ENCODE measurements around the gene DDI2. TPM values are rescaled to one million over a fixed set of nuclear protein-coding genes. Genes with fewer than 3 reads are reported as not detected.
A peak's percentile ranks its signal among the peaks of the same experiment; 100 is the strongest.

DDI2 gene
- total and polyA plus RNA-seq, 2 experiments from 2014 or later = 5.6 to 27.4 TPM

DNA sequence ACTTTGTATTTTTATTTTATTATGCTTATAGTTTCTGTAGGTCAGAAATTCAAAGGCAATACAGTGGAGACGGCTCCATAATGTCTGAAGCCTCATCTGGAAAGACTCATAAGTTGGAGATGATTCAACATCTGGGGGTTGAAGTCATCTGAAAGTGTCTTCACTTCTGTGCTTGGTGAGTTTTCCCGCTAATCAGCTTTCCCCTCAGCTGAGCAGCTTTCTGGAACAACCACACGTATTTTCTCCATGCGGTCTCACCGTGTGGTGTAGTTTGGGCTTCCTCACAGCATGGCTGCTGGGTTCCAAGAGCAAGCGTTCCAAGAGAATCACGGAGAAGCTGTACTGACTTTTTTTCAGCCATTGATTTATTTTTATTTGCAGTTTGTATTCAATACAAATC is 7.6 kb upstream of the DDI2 start:
- Histone ChIP-seq H3K27ac (no peak overlapping the region), H3K79me2 (no peaks in the 10 kb centered on the region), H3K9me2 (replicated peaks; ENCODE audit: insufficient read depth) (no peaks in the 10 kb centered on the region), H3K27me3 (no peaks in the 10 kb centered on the region), H2AFZ (no peak overlapping the region), H3K4me3 (no peak overlapping the region), H3K9me3 (ENCODE audit: low read depth) (no peaks in the 10 kb centered on the region), H3K4me1 (ENCODE audit: insufficient read depth) (no peaks in the 10 kb centered on the region), H3K36me3 (replicated peaks; ENCODE audit: insufficient read depth, low read depth) (no peaks in the 10 kb centered on the region), H4K20me1 (ENCODE audit: insufficient read depth, poor library complexity, severe bottlenecking) (no peaks in the 10 kb centered on the region), H3K4me2 (no peak overlapping the region)
- no peak for TF ChIP-seq EZH2 (IDR thresholded peaks at IDR 0.05; ENCODE audit: borderline replicate concordance)
- WGBS (ENCODE audit: low lambda C conversion rate, missing lambda C conversion rate) = 91% methylated on average over 7 of the region's 7 CpGs
- DNase-seq (ENCODE audit: low spot score) = no peak

DNA sequence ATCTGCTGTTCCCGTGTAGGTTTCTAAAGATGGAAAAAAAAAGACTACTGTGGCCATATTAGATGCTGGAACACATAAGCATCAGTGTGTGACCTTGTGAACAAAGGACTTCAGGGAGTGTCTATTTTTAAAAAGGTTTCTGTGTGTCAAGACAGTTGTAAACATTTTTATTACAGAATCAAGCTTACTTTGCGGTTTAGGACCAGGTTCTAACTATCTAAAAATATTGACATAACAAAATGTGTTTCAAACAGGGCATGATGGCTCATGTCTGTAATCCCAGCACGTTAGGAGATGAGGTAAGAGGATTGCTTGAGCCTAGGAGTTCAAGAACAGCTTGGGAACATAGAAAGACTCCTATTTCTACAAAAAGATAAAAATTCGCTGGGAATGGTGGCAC is 7.1 kb upstream of the DDI2 start:
- H3K36me3 ChIP-seq (replicated peaks; ENCODE audit: insufficient read depth, low read depth) = no peaks in the 10 kb centered on the region
- H3K4me3 ChIP-seq = no peak overlapping the region
- H3K9me2 ChIP-seq (replicated peaks; ENCODE audit: insufficient read depth) = no peaks in the 10 kb centered on the region
- H4K20me1 ChIP-seq (ENCODE audit: insufficient read depth, poor library complexity, severe bottlenecking) = no peaks in the 10 kb centered on the region
- DNase-seq (ENCODE audit: low spot score) = no peak
- no peak overlapping the region for H3K4me2 ChIP-seq
- H3K9me3 ChIP-seq (ENCODE audit: low read depth) = no peaks in the 10 kb centered on the region
- TF ChIP-seq EZH2phosphoT487 (IDR thresholded peaks at IDR 0.05; ENCODE audit: low read depth, severe bottlenecking, unreplicated experiment) (no peak), EZH2 (IDR thresholded peaks at IDR 0.05; ENCODE audit: borderline replicate concordance) (no peak), CTCF (IDR thresholded peaks at IDR 0.05; ENCODE audit: poor library complexity) (no peak)
- H2AFZ ChIP-seq = no peak overlapping the region
- H3K27me3 ChIP-seq = no peaks in the 10 kb centered on the region
- no peak overlapping the region for H3K27ac ChIP-seq
- WGBS (ENCODE audit: low lambda C conversion rate, missing lambda C conversion rate) = 72% methylated on average over 4 of the region's 4 CpGs
- no peaks in the 10 kb centered on the region for H3K79me2 ChIP-seq
- no peaks in the 10 kb centered on the region for H3K4me1 ChIP-seq (ENCODE audit: insufficient read depth)

DNA sequence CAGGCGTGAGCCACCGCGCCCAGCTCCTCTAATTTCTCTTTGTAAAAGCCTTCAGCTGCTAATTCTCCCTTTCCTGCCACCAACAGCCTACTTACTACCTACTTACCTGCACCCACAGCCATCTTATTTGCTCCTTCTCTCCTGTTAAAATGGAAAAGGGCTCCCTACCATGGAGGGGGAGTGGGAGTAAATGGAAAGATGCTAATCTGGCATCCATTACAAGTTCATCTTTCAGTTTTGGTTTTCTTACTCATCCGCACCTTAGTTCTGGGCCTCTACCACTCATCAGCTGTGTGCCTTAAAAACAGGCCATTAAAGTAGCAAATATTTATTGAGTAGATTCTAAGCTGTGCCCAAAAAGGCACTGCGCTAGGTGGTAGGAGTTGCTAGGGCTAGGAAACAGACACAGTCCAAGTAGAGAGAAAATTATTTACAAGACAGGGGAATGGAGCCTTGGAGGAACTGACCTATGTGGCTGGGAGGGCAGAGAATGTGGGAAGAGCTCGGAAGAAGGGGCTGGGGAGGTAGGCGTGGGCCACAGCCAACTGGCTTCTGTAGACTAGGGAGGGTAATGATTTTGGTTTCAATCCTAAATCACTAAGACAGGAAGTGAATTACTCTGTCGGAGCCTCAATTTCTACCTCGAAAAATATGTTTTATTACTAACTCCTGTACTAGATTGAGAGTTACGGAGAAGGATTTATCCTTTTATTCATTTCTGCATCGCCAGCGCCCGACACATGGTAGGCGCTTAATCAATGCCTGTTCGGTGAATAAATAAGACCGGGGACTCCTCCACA is 685 bp upstream of the DDI2 start:
- H4K20me1 ChIP-seq (ENCODE audit: insufficient read depth, poor library complexity, severe bottlenecking) = peaks cover 5% of the 10 kb centered on the region
- H2AFZ ChIP-seq = peak overlapping the region; percentile 84
- no peaks in the 10 kb centered on the region for H3K27me3 ChIP-seq
- peak overlapping the region; percentile 77 for H3K4me2 ChIP-seq
- H3K79me2 ChIP-seq = peaks cover 35% of the 10 kb centered on the region
- no peaks in the 10 kb centered on the region for H3K9me3 ChIP-seq (ENCODE audit: low read depth)
- H3K4me3 ChIP-seq = peak overlapping the region; percentile 18
- H3K36me3 ChIP-seq (replicated peaks; ENCODE audit: insufficient read depth, low read depth) = no peaks in the 10 kb centered on the region
- H3K27ac ChIP-seq = peak overlapping the region; percentile 95
- TF ChIP-seq EZH2 (IDR thresholded peaks at IDR 0.05; ENCODE audit: borderline replicate concordance) (no peak), EZH2phosphoT487 (IDR thresholded peaks at IDR 0.05; ENCODE audit: low read depth, severe bottlenecking, unreplicated experiment) (no peak), CTCF (IDR thresholded peaks at IDR 0.05; ENCODE audit: poor library complexity) (no peak)
- peak; percentile 38 for DNase-seq (ENCODE audit: low spot score)
- 24% methylated on average over 16 of the region's 16 CpGs for WGBS (ENCODE audit: low lambda C conversion rate, missing lambda C conversion rate)
- no peaks in the 10 kb centered on the region for H3K9me2 ChIP-seq (replicated peaks; ENCODE audit: insufficient read depth)
- H3K4me1 ChIP-seq (ENCODE audit: insufficient read depth) = peaks cover 30% of the 10 kb centered on the region

DNA sequence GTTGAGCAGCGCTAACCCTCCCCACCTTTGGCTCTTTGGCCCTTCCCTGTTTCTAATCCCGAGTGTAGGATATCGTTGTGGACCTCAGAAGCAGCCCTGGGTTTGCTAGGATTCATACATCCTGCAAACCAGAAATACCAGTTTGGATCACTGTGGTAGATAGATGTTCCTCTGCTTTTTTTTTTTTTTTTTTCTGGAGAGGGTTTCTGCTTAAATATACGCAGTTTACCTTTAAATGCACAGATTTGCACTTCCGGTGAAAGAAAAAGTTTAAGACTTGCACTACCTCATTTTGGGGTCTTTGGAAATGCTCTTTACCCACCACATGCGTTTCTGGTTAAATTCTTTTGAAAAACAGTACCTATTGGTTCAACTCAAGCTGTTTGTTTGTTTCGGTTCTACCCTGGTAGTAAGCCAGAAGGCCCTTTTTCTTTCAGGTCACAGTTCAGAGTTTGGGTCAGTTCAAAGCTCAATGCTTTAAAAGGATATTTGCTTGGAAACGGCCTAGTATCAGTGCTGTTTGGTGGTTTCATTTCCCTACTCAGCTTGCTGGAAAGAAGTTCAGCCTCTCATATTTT is 908 bp downstream of the DDI2 start:
- WGBS (ENCODE audit: low lambda C conversion rate, missing lambda C conversion rate) = 4% methylated on average over 8 of the region's 8 CpGs
- peaks cover 9% of the 10 kb centered on the region for H4K20me1 ChIP-seq (ENCODE audit: insufficient read depth, poor library complexity, severe bottlenecking)
- H3K4me3 ChIP-seq = peak overlapping the region; percentile 92
- peaks cover 36% of the 10 kb centered on the region for H3K4me1 ChIP-seq (ENCODE audit: insufficient read depth)
- no peaks in the 10 kb centered on the region for H3K9me3 ChIP-seq (ENCODE audit: low read depth)
- TF ChIP-seq EZH2phosphoT487 (IDR thresholded peaks at IDR 0.05; ENCODE audit: low read depth, severe bottlenecking, unreplicated experiment) = no peak
- H3K9me2 ChIP-seq (replicated peaks; ENCODE audit: insufficient read depth) = no peaks in the 10 kb centered on the region
- H2AFZ ChIP-seq = peak overlapping the region; percentile 54
- H3K36me3 ChIP-seq (replicated peaks; ENCODE audit: insufficient read depth, low read depth) = no peaks in the 10 kb centered on the region
- no peaks in the 10 kb centered on the region for H3K27me3 ChIP-seq
- peak overlapping the region; percentile 99 for H3K27ac ChIP-seq
- peak overlapping the region; percentile 82 for H3K4me2 ChIP-seq
- H3K79me2 ChIP-seq = peaks cover 51% of the 10 kb centered on the region
- DNase-seq (ENCODE audit: low spot score) = no peak
